Panc1 (cell line): ENCODE data around the gene CACNA2D3. TPM values are rescaled to one million over a fixed set of nuclear protein-coding genes. Genes with fewer than 3 reads are reported as not detected.

Source experiments
- ATAC-seq: fragments of 200-7000 bp; cut with Tn5 transposase; 2 replicates; pipeline ENCODE4 v1.9.1; 2020; ENCODE audit warnings: mild to moderate bottlenecking, moderate library complexity
- BruUV-seq: library from RNA; stranded (reverse); fragments of 400-500 nt; replicated peaks from 2 replicates; lab custom pipeline; 2021; lab: Mats Ljungman, UMichigan
- CTCF ChIA-PET: fragments of 300-600 bp; sonication (Branson Sonifier 250); formaldehyde crosslinking; loops from one replicate; lab custom pipeline; 2022; ENCODE audit warnings: antibody characterized with exemption; lab: Charles Lee
- POLR2A ChIA-PET: fragments of 300-600 bp; sonication (Branson Sonifier 250); formaldehyde crosslinking; loops from one replicate; lab custom pipeline; 2022; ENCODE audit warnings: antibody characterized with exemption; lab: Charles Lee
- DNase-seq: peaks from one replicate; pipeline ENCODE4 v3.0.0-alpha.2; 2010; ENCODE audit warnings: low read depth, low spot score
- H3K27ac ChIP-seq: 2 replicates; pipeline ENCODE4 v1.5.1; 2011; ENCODE audit warnings: mild to moderate bottlenecking, low read length, inconsistent platforms
- H3K27me3 ChIP-seq: fragments of 200-500 bp; sonication (Bioruptor generic); 2 replicates; pipeline ENCODE4 v1.6.0; 2014; ENCODE audit warnings: low read length, inconsistent platforms; ENCODE audit not compliant: control insufficient read depth, insufficient read depth
- H3K36me3 ChIP-seq: fragments of 200-500 bp; sonication (Bioruptor generic); 2 replicates; pipeline ENCODE4 v1.5.1; 2014; ENCODE audit warnings: inconsistent platforms, mild to moderate bottlenecking, low read length, moderate library complexity; ENCODE audit not compliant: control insufficient read depth, insufficient read depth
- H3K4me1 ChIP-seq: 2 replicates; pipeline ENCODE4 v1.5.1; 2011; ENCODE audit warnings: inconsistent platforms, mild to moderate bottlenecking, low read length, moderate library complexity; ENCODE audit not compliant: control insufficient read depth, insufficient read depth
- H3K4me3 ChIP-seq, 2 experiments: 2 replicates each; pipeline ENCODE4 v1.5.1; 2011 to 2012; ENCODE audit warnings: low read depth in 2 of 2, low read length in 2 of 2, mild to moderate bottlenecking in 2 of 2, inconsistent platforms in 1 of 2, moderate library complexity in 1 of 2
- H3K9me3 ChIP-seq: fragments of 200-500 bp; sonication (Bioruptor generic); 2 replicates; pipeline ENCODE4 v1.5.1; 2014; ENCODE audit warnings: low read depth, mild to moderate bottlenecking, inconsistent platforms, low read length, moderate library complexity; ENCODE audit not compliant: control insufficient read depth, insufficient read depth
- POLR2AphosphoS5 ChIP-seq: IDR thresholded peaks from 2 replicates; pipeline ENCODE4 v1.6.1; 2012; ENCODE audit warnings: mild to moderate bottlenecking, low read depth, low read length, moderate library complexity
- REST ChIP-seq, 2 experiments: IDR thresholded peaks; 2 replicates each; pipeline ENCODE4 v1.6.1; 2011 to 2012; ENCODE audit warnings: low read depth in 2 of 2, control low read depth in 1 of 2, low read length in 1 of 2, mild to moderate bottlenecking in 1 of 2, moderate library complexity in 1 of 2; ENCODE audit not compliant: insufficient read depth in 1 of 2
- SIN3A ChIP-seq: IDR thresholded peaks from 2 replicates; pipeline ENCODE4 v1.6.1; 2012; ENCODE audit warnings: low read depth, mild to moderate bottlenecking, low read length, moderate library complexity, borderline replicate concordance; ENCODE audit not compliant: insufficient read depth
- TCF7L2 ChIP-seq: IDR thresholded peaks from 2 replicates; pipeline ENCODE4 v1.6.1; 2011; ENCODE audit warnings: mild to moderate bottlenecking, low read depth, low read length, inconsistent platforms
- in situ Hi-C: cut with HindIII; loops from 2 replicates; pipeline ENCODE4 v1.10.0; 2016; ENCODE audit warnings: low sequenced_read_pairs, low pct_unique_long_range_greater_than_20kb
- intact Hi-C: fragments of 100-400 bp; cut with micrococcal nuclease; formaldehyde crosslinking; loops from one replicate; pipeline ENCODE4 v1.10.0; 2022; ENCODE audit not compliant: unreplicated experiment
- total RNA-seq: library from RNA; stranded (reverse); gene quantifications from one replicate; pipeline ENCODE4 v1.2.1, GENCODE V29; 2021; ENCODE audit not compliant: unreplicated experiment
- TF ChIP-seq, protein P1 (sequence below): fragments of 450-650 bp; IDR thresholded peaks from 2 replicates; pipeline ENCODE4 v1.5.1; 2017; ENCODE audit warnings: mild to moderate bottlenecking

Gene CACNA2D3
- total RNA-seq, 1 experiment from 2014 or later = 0.41 TPM

DNA sequence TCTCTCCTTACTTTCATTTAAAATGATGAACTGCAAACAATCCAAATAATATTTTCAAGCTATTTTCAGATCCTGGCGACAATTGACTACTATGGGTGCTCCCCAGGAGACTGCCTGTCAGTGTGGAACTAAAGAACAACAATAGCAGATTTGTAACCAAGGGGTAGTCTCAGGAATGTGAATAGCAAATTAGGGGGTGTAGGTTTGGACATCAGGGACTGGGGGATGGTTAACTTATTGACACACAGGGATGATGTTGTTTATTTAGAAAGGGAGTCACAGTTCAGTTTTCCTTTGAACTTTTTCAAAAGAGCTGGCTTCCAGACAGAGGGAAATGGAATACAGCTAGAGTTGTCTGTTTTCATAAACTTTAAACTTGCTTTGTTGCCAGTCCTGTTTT is 575.7 kb downstream of the CACNA2D3 start:
- no peaks in the 10 kb centered on the region for H3K36me3 ChIP-seq
- no peak for ATAC-seq
- H3K4me1 ChIP-seq = no peaks in the 10 kb centered on the region
- no peak for TF ChIP-seq TCF7L2
- no peak for TF ChIP-seq REST (IDR thresholded peaks at IDR 0.05; ENCODE audit: insufficient read depth in 1 of 2, low read depth in 2 of 2, low read length in 1 of 2)
- TF ChIP-seq, protein P1, sequence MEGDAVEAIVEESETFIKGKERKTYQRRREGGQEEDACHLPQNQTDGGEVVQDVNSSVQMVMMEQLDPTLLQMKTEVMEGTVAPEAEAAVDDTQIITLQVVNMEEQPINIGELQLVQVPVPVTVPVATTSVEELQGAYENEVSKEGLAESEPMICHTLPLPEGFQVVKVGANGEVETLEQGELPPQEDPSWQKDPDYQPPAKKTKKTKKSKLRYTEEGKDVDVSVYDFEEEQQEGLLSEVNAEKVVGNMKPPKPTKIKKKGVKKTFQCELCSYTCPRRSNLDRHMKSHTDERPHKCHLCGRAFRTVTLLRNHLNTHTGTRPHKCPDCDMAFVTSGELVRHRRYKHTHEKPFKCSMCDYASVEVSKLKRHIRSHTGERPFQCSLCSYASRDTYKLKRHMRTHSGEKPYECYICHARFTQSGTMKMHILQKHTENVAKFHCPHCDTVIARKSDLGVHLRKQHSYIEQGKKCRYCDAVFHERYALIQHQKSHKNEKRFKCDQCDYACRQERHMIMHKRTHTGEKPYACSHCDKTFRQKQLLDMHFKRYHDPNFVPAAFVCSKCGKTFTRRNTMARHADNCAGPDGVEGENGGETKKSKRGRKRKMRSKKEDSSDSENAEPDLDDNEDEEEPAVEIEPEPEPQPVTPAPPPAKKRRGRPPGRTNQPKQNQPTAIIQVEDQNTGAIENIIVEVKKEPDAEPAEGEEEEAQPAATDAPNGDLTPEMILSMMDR = no peak
- no peak for TF ChIP-seq SIN3A
- no peak for TF ChIP-seq POLR2AphosphoS5
- no peaks in the 10 kb centered on the region for H3K27me3 ChIP-seq
- intact Hi-C loops (no loop called here), in situ Hi-C loops (no loop called here)
- ChIA-PET CTCF (no interaction called here), POLR2A (no interaction called here)
- no peaks in the 10 kb centered on the region for H3K9me3 ChIP-seq
- BruUV-seq = no TSS peak
- no peak for DNase-seq
- no peak overlapping the region for H3K27ac ChIP-seq
- H3K4me3 ChIP-seq = no peak overlapping the region

DNA sequence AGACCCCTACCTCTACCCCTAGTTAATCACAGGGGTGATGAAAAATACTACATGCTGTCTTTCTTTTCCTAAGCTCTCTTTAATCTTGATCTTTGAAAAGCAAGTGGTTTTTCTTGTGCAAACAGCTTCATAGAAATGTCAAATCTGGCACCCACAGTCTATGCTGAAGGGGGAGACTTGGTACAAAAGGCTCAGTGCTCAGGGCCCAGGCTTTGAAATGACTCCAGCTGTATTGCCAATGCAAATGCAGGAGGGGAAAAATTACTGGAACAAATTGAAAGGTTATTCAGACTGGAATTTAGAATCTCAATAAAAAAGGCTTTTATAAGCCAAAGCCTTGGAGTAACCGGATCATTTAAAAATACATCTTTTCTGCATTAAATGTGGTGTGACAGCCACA is 581.6 kb downstream of the CACNA2D3 start:
- ATAC-seq (no peak), DNase-seq (no peak)
- H3K36me3 ChIP-seq = no peaks in the 10 kb centered on the region
- no peak for TF ChIP-seq POLR2AphosphoS5
- TF ChIP-seq SIN3A = no peak
- no peak overlapping the region for H3K4me3 ChIP-seq
- no TSS peak for BruUV-seq
- H3K4me1 ChIP-seq = no peaks in the 10 kb centered on the region
- no peaks in the 10 kb centered on the region for H3K27me3 ChIP-seq
- in situ Hi-C loops (no loop called here), intact Hi-C loops (no loop called here)
- ChIA-PET CTCF (no interaction called here), POLR2A (no interaction called here)
- no peak overlapping the region for H3K27ac ChIP-seq
- no peaks in the 10 kb centered on the region for H3K9me3 ChIP-seq

- ATAC-seq (no peak), DNase-seq (no peak)
- ChIA-PET CTCF (no interaction called here), POLR2A (no interaction called here)
- H3K9me3 ChIP-seq = no peaks in the 10 kb centered on the region
- H3K36me3 ChIP-seq = no peaks in the 10 kb centered on the region
- H3K27ac ChIP-seq = no peak overlapping the region
- in situ Hi-C loops (no loop called here), intact Hi-C loops (no loop called here)
- TF ChIP-seq POLR2AphosphoS5 (no peak), SIN3A (no peak), REST (IDR thresholded peaks at IDR 0.05; ENCODE audit: insufficient read depth in 1 of 2, low read depth in 2 of 2, low read length in 1 of 2) (no peak), TCF7L2 (no peak)
- TF ChIP-seq, protein P1 = no peak
- BruUV-seq = no TSS peak
- no peaks in the 10 kb centered on the region for H3K27me3 ChIP-seq
- no peak overlapping the region for H3K4me3 ChIP-seq
- H3K4me1 ChIP-seq = no peaks in the 10 kb centered on the region
These were observed 583.4 kb downstream of the CACNA2D3 start for GRCh38 chr3:54705730-54706129.
